ENCODE results near the gene PSME4. TPM values are rescaled to one million over a fixed set of nuclear protein-coding genes. Genes with fewer than 3 reads are reported as not detected.

The PSME4 gene
- total and polyA plus RNA-seq, 2 of the 13 experiments (the other 11 are each of a cell fraction or from before 2014, with no cell fraction given): 52.1 to 77.8 TPM

DNA sequence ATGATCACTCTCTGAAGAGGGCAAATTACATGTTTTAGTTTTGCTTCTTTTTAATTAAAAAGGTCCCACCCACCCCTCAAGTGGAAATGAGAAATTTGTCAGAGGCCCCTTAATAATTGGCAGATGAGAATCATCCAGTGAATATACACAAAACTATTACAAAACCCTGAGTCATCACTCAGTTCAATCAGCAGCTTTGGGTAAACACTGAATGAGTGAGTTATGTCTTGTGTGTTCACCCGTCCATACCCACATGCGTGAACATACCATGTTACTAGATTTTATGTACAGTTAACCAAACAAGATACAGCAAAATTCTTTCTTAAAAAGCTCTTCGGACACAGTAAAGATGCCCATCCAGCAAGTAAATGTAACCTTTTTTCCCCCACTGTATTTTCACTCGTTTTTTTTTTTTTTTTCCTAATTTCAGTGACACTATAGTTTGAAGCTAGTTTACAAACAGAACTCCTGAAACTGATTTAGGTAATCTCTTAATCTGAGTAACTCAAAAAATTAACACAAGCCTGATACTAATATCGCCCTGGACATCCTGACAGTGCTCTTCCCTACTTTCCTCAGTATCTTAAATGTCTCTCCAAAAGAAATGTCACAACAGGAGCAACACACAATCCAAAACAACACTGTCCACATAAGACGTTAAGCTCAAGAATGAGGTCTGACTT is 1.4 kb downstream of the PSME4 start (continued):
- no peak for TF ChIP-seq PRDM15 (CRISPR knock-in tag; IDR thresholded peaks at IDR 0.05)
- TF ChIP-seq PHB2 (IDR thresholded peaks at IDR 0.05; ENCODE audit: partially characterized antibody): no peak

- H3K4me1 ChIP-seq (ENCODE audit: insufficient read depth, low read length): peaks cover 70% of the 10 kb centered on the region
- peaks cover 100% of the 10 kb centered on the region for H3K79me2 ChIP-seq (ENCODE audit: insufficient read depth, low read length)
- ATAC-seq: no peak
- no peaks in the 10 kb centered on the region; a peak in 1 of 5 replicates for H3K36me3 ChIP-seq (replicated peaks in 1 of 2; ENCODE audit: control insufficient read depth in 1 of 2, insufficient read depth in 2 of 2, low read length in 2 of 2)
- BruUV-seq (replicated peaks): no TSS peak
- in situ Hi-C loops (cut with HindIII; ENCODE audit: extremely low pct_ligation_motif_present, low pct_unique_long_range_greater_than_20kb) (no loop called here), intact Hi-C loops (cut with micrococcal nuclease; ENCODE audit: unreplicated experiment) (no loop called here)
- no peak overlapping the region for H3K9ac ChIP-seq (ENCODE audit: insufficient read depth, low read depth, low read length)
- DNase-seq (ENCODE audit: low spot score): no peak
- H3K9me3 ChIP-seq (ENCODE audit: low read length): no peaks in the 10 kb centered on the region
- H3K4me3 ChIP-seq (replicated peaks in 1 of 3; ENCODE audit: insufficient read depth in 1 of 3, low read depth in 2 of 3, low read length in 3 of 3): no peak overlapping the region
- H3K27ac ChIP-seq (ENCODE audit: extremely low read length, insufficient read depth, low read length): no peak overlapping the region
- 0 out of 2 replicates have a peak overlapping the region, but pooled peaks have one; percentile 0 for H3K4me2 ChIP-seq (ENCODE audit: low read depth, low read length)
- H2AFZ ChIP-seq (ENCODE audit: low read length): no peak overlapping the region
- peaks cover 64% of the 10 kb centered on the region for H4K20me1 ChIP-seq (ENCODE audit: insufficient read depth, low read length)
- 95% methylated on average over 11 of the region's 11 CpGs for WGBS (ENCODE audit: low lambda C conversion rate)
- ChIA-PET POLR2A (no interaction called here), CTCF (ENCODE audit: low intra/inter-chr PET ratio, low total read pairs) (no interaction called here)
- no peak for FAIRE-seq
- H3K27me3 ChIP-seq (ENCODE audit: control insufficient read depth in 1 of 2, insufficient read depth in 2 of 2, low read length in 2 of 2): no peaks in the 10 kb centered on the region; a peak in 1 of 5 replicates
- TF ChIP-seq SP5 (CRISPR knock-in tag; IDR thresholded peaks at IDR 0.05; ENCODE audit: borderline replicate concordance, low read depth) (no peak), ZNF230 (CRISPR knock-in tag; IDR thresholded peaks at IDR 0.05) (no peak), GLI4 (CRISPR knock-in tag; IDR thresholded peaks at IDR 0.05; ENCODE audit: borderline replicate concordance) (no peak), NR2C2 (CRISPR knock-in tag; IDR thresholded peaks at IDR 0.05; ENCODE audit: borderline replicate concordance) (peak; percentile 18; the same call in 1 of the 2 replicates), RELA (CRISPR knock-in tag; IDR thresholded peaks at IDR 0.05) (no peak), ZNF282 (IDR thresholded peaks at IDR 0.05; ENCODE audit: partially characterized antibody) (no peak), ZSCAN22 (CRISPR knock-in tag; IDR thresholded peaks at IDR 0.05) (no peak), ZNF513 (CRISPR knock-in tag; conservative IDR thresholded peaks at IDR 0.05) (no peak)
- TF ChIP-seq, protein P1, sequence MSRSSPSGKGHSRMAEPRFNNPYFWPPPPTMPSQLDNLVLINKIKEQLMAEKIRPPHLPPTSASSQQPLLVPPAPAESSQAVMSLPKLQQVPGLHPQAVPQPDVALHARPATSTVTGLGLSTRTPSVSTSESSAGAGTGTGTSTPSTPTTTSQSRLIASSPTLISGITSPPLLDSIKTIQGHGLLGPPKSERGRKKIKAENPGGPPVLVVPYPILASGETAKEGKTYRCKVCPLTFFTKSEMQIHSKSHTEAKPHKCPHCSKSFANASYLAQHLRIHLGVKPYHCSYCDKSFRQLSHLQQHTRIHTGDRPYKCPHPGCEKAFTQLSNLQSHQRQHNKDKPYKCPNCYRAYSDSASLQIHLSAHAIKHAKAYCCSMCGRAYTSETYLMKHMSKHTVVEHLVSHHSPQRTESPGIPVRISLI (CRISPR knock-in tag; IDR thresholded peaks at IDR 0.05; ENCODE audit: borderline replicate concordance): peak; percentile 37; the same call in 1 of the 2 replicates
- TF ChIP-seq, protein P2, sequence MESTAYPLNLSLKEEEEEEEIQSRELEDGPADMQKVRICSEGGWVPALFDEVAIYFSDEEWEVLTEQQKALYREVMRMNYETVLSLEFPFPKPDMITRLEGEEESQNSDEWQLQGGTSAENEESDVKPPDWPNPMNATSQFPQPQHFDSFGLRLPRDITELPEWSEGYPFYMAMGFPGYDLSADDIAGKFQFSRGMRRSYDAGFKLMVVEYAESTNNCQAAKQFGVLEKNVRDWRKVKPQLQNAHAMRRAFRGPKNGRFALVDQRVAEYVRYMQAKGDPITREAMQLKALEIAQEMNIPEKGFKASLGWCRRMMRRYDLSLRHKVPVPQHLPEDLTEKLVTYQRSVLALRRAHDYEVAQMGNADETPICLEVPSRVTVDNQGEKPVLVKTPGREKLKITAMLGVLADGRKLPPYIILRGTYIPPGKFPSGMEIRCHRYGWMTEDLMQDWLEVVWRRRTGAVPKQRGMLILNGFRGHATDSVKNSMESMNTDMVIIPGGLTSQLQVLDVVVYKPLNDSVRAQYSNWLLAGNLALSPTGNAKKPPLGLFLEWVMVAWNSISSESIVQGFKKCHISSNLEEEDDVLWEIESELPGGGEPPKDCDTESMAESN (CRISPR knock-in tag; conservative IDR thresholded peaks at IDR 0.05): no peak
Observed at GRCh38 chr2:53964987-53965687, 5.7 kb downstream of the PSME4 start.

All from HepG2 (cell line).